Left lung (tissue), 10 donors: ENCODE measurements around the gene SETD1B. TPM values are rescaled to one million over a fixed set of nuclear protein-coding genes. Genes with fewer than 3 reads are reported as not detected.
A peak's percentile ranks its signal among the peaks of the same experiment; 100 is the strongest.

Experiments
- ATAC-seq: fragments of 200-7000 bp; cut with Tn5 transposase; one replicate; pipeline ENCODE4 v1.9.1; 2020; ENCODE audit warnings: moderate library complexity
- DNase-seq, 4 donors: peaks; one replicate each; pipeline ENCODE4 v3.0.0-alpha.2; 2013 to 2020
- H3K27ac ChIP-seq, 2 donors: fragments of 200-600 bp; sonication (generic) in 1 of 2; one replicate each; pipeline versions ENCODE4 v1.5.0 to v1.8.0; 2020 to 2021
- H3K27me3 ChIP-seq, 2 donors: fragments of 200-600 bp; sonication (generic) in 1 of 2; one replicate each; pipeline versions ENCODE4 v1.5.0 to v1.8.0; 2020 to 2021
- H3K36me3 ChIP-seq, 2 donors: fragments of 200-600 bp; sonication (generic) in 1 of 2; one replicate each; pipeline versions ENCODE4 v1.5.0 to v1.8.0; 2020 to 2021
- H3K4me1 ChIP-seq, 2 donors: fragments of 200-600 bp; one replicate each; pipeline ENCODE4 v1.8.0; 2021
- H3K4me3 ChIP-seq, 2 donors: fragments of 200-600 bp; sonication (generic) in 1 of 2; one replicate each; pipeline versions ENCODE4 v1.5.0 to v1.8.0; 2020 to 2021; ENCODE audit warnings: mild to moderate bottlenecking in 1 of 2
- H3K9me3 ChIP-seq, 2 donors: fragments of 200-600 bp; sonication (generic) in 1 of 2; one replicate each; pipeline versions ENCODE4 v1.5.0 to v1.8.0; 2020 to 2021
- CTCF ChIP-seq, 2 donors: fragments of 200-600 bp; sonication (generic) in 1 of 2; IDR thresholded peaks; one replicate each; pipeline versions ENCODE4 v1.5.0 to v1.8.0; 2021; ENCODE audit warnings: antibody characterized with exemption in 2 of 2
- intact Hi-C, 2 donors: fragments of 100-400 bp; cut with DNase I; formaldehyde crosslinking; loops; one replicate each; pipeline versions ENCODE4 v1.11.2 to v1.14.2; 2022
- polyA plus RNA-seq, 6 donors: library from polyadenylated mRNA; unstranded; fragments of 120-200 nt; gene quantifications; one replicate each; pipeline ENCODE4 v1.2.1, GENCODE V29; 2013; ENCODE audit not compliant: insufficient read length in 6 of 6
- total RNA-seq, 2 donors: library from RNA; stranded (reverse); fragmentation: NEBNext Ultra II Directional; extraction: Animal tissue kit (Norgen Biotek cat#: 25700); gene quantifications; one replicate each; pipeline ENCODE4 v1.2.1, GENCODE V29; 2021
- donor health status: DM: no; HTN: yes; CAD: no.
- donor health status: DM: no; HTN: no; CAD: no.

The SETD1B gene
- total and polyA plus RNA-seq, 8 donors = 12.1 to 23.4 (median 16.0) TPM

DNA sequence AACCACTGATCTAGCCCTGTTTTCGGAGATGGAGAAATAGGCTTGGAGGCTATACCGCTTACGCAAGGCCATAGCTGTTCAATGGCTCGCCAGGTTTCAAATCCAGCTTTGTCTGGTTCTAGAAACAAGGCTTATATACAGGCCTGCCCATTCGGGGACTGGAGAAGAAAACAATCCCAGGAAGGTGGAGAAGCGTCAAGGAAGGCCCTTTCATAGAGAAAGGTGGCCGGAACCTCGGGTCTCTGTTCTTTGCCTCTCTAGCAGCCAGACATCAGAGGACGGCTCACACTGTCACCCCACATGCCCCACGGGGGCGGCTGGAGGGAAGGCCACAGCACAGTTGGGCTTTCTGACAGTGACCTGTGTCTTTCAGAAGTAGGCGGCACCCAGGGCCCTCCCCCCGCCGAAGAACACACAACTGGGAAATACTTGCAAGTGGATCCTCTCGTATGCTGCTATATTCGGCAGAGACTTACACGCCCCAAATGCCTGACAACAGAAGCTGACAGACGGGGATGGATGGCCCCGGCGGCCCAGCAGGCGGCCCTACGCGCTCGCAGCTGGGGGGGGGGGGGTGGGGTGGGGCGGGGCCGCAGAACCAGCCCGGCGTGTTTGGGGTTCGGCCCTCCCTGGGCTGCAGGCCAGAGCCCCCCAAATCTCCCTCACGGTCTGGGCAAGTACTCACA is 4.5 kb upstream of the SETD1B start:
- Histone ChIP-seq H3K4me1 (peaks cover 44 to 59% of the 10 kb centered on the region in 2 donors), H3K27me3 (no peaks in the 10 kb centered on the region), H3K36me3 (peaks cover 0 to 28% of the 10 kb centered on the region in 2 donors), H3K9me3 (no peaks in the 10 kb centered on the region), H3K27ac (peak overlapping the region; percentile 100), H3K4me3 (peak overlapping the region; percentile 46 to 86)
- intact Hi-C loops = loop anchor here in 1 of 2 donors (10.0 kb wide), 1 partner anchor 86 kb away; the partner anchor contains the start of gene PSMD9
- peak in 3 of 4 donors; percentile 74 to 86 (median 82) for DNase-seq
- ATAC-seq = peak; percentile 17
- TF ChIP-seq CTCF (IDR thresholded peaks at IDR 0.05) = no peak

GRCh38 chr12:121799842-121800693 is 3.7 kb upstream of the SETD1B start:
- peaks cover 0 to 28% of the 10 kb centered on the region in 2 donors for H3K36me3 ChIP-seq
- no peak for TF ChIP-seq CTCF (IDR thresholded peaks at IDR 0.05)
- no peaks in the 10 kb centered on the region for H3K27me3 ChIP-seq
- H3K9me3 ChIP-seq = no peaks in the 10 kb centered on the region
- H3K4me1 ChIP-seq = peaks cover 37 to 51% of the 10 kb centered on the region in 2 donors
- H3K4me3 ChIP-seq = peak overlapping the region; percentile 46 to 86
- intact Hi-C loops = loop anchor here in 1 of 2 donors (10.0 kb wide), 1 partner anchor 85 kb away; the partner anchor contains the start of gene PSMD9
- peak overlapping the region; percentile 100 for H3K27ac ChIP-seq
- DNase-seq = peak; percentile 56 to 99 (median 88)
- peak; percentile 61 for ATAC-seq

- peak overlapping the region; percentile 58 to 86 for H3K4me3 ChIP-seq
- DNase-seq (peak; percentile 68 to 95 (median 80)), ATAC-seq (no peak)
- peaks cover 33 to 50% of the 10 kb centered on the region in 2 donors for H3K4me1 ChIP-seq
- H3K27me3 ChIP-seq = no peaks in the 10 kb centered on the region
- intact Hi-C loops = no loop called here
- TF ChIP-seq CTCF (IDR thresholded peaks at IDR 0.05) = no peak
- H3K36me3 ChIP-seq = peaks cover 0 to 22% of the 10 kb centered on the region in 2 donors
- no peaks in the 10 kb centered on the region for H3K9me3 ChIP-seq
- H3K27ac ChIP-seq = peak overlapping the region; percentile 100
Observed at GRCh38 chr12:121800694-121801594, 2.9 kb upstream of the SETD1B start.

GRCh38 chr12:121801595-121802484 is 2.0 kb upstream of the SETD1B start:
- ATAC-seq = no peak
- intact Hi-C loops = no loop called here

More at GRCh38 chr12:121801595-121802484, 2.0 kb upstream of the SETD1B start:
- no peak for TF ChIP-seq CTCF (IDR thresholded peaks at IDR 0.05)
- peaks cover 0 to 15% of the 10 kb centered on the region in 2 donors for H3K36me3 ChIP-seq
- H3K4me1 ChIP-seq = peaks cover 35 to 50% of the 10 kb centered on the region in 2 donors
- DNase-seq = no peak
- H3K9me3 ChIP-seq = no peaks in the 10 kb centered on the region
- no peaks in the 10 kb centered on the region for H3K27me3 ChIP-seq
- peak overlapping the region; percentile 100 for H3K27ac ChIP-seq
- H3K4me3 ChIP-seq = peak overlapping the region; percentile 58 to 86
